Nephron progenitor cell (in vitro differentiated cells): Measurements from ENCODE around the gene SRPRB.

Source experiments
- DNase-seq: peaks from one replicate; pipeline ENCODE4 v3.0.0; 2021
- H3K27ac Mint-ChIP-seq: 2 replicates; pipeline ENCODE4 v1.8.0; 2021; ENCODE audit warnings: mild to moderate bottlenecking, moderate library complexity, mixed read lengths
- H3K27me3 Mint-ChIP-seq: 2 replicates; pipeline ENCODE4 v1.8.0; 2021; ENCODE audit warnings: mild to moderate bottlenecking, low read depth, mixed read lengths; ENCODE audit not compliant: poor library complexity
- H3K36me3 Mint-ChIP-seq: 2 replicates; pipeline ENCODE4 v1.8.0; 2021; ENCODE audit warnings: low read depth, mixed read lengths
- H3K4me1 Mint-ChIP-seq: 2 replicates; pipeline ENCODE4 v1.8.0; 2021; ENCODE audit warnings: mixed read lengths
- H3K4me3 Mint-ChIP-seq: 2 replicates; pipeline ENCODE4 v1.8.0; 2021; ENCODE audit warnings: mild to moderate bottlenecking, moderate library complexity, mixed read lengths
- H3K9me3 Mint-ChIP-seq: 2 replicates; pipeline ENCODE4 v1.8.0; 2021; ENCODE audit warnings: mild to moderate bottlenecking, moderate library complexity, mixed read lengths
- CTCF ChIP-seq: fragments of 200-600 bp; sonication (generic); IDR thresholded peaks from 2 replicates; pipeline ENCODE4 v1.5.0; 2021; ENCODE audit warnings: antibody characterized with exemption

Gene SRPRB

GRCh38 chr3:133854264-133855001, 48.8 kb downstream of the SRPRB start:
- Mint-ChIP-seq H3K4me3 (no peak overlapping the region), H3K9me3 (peaks cover 14% of the 10 kb centered on the region), H3K27ac (no peak overlapping the region), H3K4me1 (peaks cover 7% of the 10 kb centered on the region), H3K36me3 (no peaks in the 10 kb centered on the region), H3K27me3 (peaks cover 2% of the 10 kb centered on the region)
- no peak for DNase-seq
- no peak for TF ChIP-seq CTCF

- H3K27me3 Mint-ChIP-seq, result peaks cover 2% of the 10 kb centered on the region
- H3K27ac Mint-ChIP-seq, result no peak overlapping the region
- peaks cover 13% of the 10 kb centered on the region for H3K4me1 Mint-ChIP-seq
- no peak for DNase-seq
- no peak for TF ChIP-seq CTCF
- H3K9me3 Mint-ChIP-seq, result peaks cover 13% of the 10 kb centered on the region
- H3K36me3 Mint-ChIP-seq, result no peaks in the 10 kb centered on the region
- H3K4me3 Mint-ChIP-seq, result no peak overlapping the region
These were observed 49.4 kb downstream of the SRPRB start for GRCh38 chr3:133855002-133855370.

GRCh38 chr3:133855772-133856171, 50.2 kb downstream of the SRPRB start:
- no peak for TF ChIP-seq CTCF
- no peaks in the 10 kb centered on the region for H3K36me3 Mint-ChIP-seq
- no peak for DNase-seq
- no peak overlapping the region for H3K27ac Mint-ChIP-seq
- peaks cover 14% of the 10 kb centered on the region for H3K4me1 Mint-ChIP-seq
- peaks cover 5% of the 10 kb centered on the region for H3K9me3 Mint-ChIP-seq
- H3K4me3 Mint-ChIP-seq, result no peak overlapping the region
- peaks cover 2% of the 10 kb centered on the region for H3K27me3 Mint-ChIP-seq

- no peak for DNase-seq
- H3K4me1 Mint-ChIP-seq, result peaks cover 11% of the 10 kb centered on the region
- peaks cover 3% of the 10 kb centered on the region for H3K9me3 Mint-ChIP-seq
- H3K27me3 Mint-ChIP-seq, result peaks cover 2% of the 10 kb centered on the region
- H3K27ac Mint-ChIP-seq, result no peak overlapping the region
- H3K4me3 Mint-ChIP-seq, result no peak overlapping the region
- H3K36me3 Mint-ChIP-seq, result no peaks in the 10 kb centered on the region
- TF ChIP-seq CTCF, result no peak
These were observed 50.7 kb downstream of the SRPRB start for GRCh38 chr3:133856316-133856715.

GRCh38 chr3:133857767-133858166, 52.2 kb downstream of the SRPRB start:
- Mint-ChIP-seq H3K27me3 (peaks cover 2% of the 10 kb centered on the region), H3K4me3 (no peak overlapping the region), H3K36me3 (no peaks in the 10 kb centered on the region), H3K27ac (peak overlapping the region; percentile 45), H3K4me1 (peaks cover 8% of the 10 kb centered on the region), H3K9me3 (no peaks in the 10 kb centered on the region)
- TF ChIP-seq CTCF, result no peak
- no peak for DNase-seq
